HG03175 (cell line): ENCODE measurements around the gene GALNT17.
"Not testable (repeated sequence)": the region's sequence is repeated elsewhere in the genome, so short reads cannot be mapped to it uniquely, and the experiment has no call there.

Experiments
- ATAC-seq: cut with Tn5 transposase; IDR thresholded peaks from one replicate; pipeline ENCODE4 v1.9.1; 2021; ENCODE audit warnings: mild to moderate bottlenecking, moderate library complexity; ENCODE audit not compliant: unreplicated experiment

Gene GALNT17

DNA sequence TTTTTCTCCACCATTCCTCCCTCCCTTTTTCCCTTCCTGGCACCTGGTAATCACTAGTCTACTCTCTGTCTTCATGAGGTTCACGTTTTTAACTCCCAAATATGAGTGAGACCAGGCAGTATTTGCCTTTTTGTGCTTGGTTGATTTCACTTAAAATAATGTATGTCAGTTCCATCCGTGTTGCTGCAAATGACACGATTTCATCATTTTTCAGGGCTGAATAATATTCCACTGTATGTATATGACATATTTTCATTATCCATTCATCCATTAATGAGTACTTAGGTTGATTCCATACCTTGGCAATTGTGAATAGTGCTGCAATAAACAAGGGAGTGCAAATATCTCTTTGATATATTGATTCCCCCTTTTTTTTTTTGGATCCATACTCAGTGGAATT, 25.8 kb downstream of the GALNT17 start:
- no peak for ATAC-seq

DNA sequence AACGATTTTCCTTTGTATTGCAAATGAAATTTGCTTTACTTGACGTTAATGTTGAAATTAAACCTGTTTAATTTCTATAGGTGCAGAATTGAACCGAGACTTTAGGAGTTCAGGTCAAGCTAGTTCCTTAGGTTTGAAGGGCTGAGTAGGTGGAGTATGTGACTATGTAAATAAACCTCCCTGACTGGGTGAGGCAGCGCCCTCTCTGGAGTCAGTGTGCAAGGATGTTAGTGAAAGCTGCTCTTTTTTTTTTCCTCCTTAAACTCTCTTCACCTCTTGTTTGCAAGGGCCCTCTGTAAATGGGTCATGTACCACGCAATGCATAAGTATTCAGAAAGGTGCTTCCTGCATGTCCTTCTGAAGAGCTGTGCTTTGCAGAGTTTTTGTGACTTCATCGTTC, 33.8 kb downstream of the GALNT17 start:
- ATAC-seq, result no peak

- ATAC-seq, result no peak
These were observed 39.5 kb downstream of the GALNT17 start for GRCh38 chr7:71171476-71171875.

GRCh38 chr7:71173955-71174354, 42.0 kb downstream of the GALNT17 start:
- ATAC-seq, result no peak

GRCh38 chr7:71182438-71182935, 50.5 kb downstream of the GALNT17 start:
- no peak for ATAC-seq

- no peak for ATAC-seq
These were observed 52.2 kb downstream of the GALNT17 start for GRCh38 chr7:71184136-71184535.

DNA sequence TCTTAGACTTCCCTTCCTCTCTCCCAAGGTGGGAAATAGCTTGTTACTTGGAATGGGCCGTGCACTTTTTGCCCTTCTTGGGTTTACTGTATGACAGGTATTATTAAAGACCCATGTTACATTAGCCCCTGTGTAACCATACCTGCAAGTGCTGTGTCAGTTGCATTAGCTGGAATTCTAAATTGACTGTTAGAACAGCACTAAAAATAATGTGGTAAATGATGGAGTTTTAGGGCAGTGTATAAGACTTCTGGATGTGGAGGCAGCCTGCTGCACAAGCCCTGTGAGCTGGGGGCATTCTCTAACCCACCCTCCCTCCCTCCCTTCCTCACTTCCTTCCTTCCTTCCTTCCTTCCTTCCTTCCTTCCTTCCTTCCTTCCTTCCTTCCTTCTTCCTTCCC, 52.7 kb downstream of the GALNT17 start:
- no peak for ATAC-seq

DNA sequence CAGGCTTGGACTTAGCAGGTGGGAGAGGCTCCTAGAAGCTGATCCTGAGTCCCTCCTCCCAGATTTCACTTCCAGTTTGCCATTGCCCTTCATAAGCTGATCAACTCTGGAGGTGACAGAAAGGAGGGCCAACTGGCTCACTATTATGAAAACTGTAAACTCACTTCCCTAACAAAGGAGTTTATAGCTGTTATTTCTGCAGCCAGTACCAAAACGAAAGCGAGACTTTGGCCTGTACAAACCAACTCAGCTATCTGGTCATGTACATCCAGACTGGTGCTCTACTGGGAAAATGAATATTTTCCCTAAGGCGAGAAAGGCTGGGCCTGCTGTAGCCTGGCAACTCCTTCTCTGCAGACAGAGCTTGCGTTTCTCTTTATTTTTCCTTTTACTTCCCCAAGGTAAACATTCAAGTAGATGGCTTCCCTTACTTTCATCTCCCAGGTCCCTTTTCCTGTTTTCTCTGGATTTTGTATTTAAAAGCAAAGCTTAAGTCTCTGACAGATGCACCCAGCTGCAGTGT, 54.7 kb downstream of the GALNT17 start:
- ATAC-seq, result no peak

DNA sequence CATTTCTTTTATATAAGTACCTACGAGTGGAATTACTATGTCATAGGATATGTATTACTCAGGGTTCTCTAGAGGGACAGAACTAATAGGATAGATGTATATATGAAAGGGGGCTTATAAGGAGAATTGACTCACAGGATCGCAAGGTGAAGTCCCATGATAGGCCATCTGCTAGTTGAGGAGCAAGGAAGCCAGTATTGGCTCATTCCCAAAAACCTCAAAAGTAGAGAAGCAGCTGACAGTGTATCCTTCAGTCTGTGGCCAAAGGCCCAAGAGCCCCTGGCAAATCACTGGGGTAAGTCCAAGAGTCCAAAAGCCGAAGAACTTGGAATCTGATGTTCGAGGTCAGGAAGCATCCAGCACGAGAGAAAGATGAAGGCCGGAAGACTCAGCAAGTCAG, 59.8 kb downstream of the GALNT17 start:
- no peak for ATAC-seq

DNA sequence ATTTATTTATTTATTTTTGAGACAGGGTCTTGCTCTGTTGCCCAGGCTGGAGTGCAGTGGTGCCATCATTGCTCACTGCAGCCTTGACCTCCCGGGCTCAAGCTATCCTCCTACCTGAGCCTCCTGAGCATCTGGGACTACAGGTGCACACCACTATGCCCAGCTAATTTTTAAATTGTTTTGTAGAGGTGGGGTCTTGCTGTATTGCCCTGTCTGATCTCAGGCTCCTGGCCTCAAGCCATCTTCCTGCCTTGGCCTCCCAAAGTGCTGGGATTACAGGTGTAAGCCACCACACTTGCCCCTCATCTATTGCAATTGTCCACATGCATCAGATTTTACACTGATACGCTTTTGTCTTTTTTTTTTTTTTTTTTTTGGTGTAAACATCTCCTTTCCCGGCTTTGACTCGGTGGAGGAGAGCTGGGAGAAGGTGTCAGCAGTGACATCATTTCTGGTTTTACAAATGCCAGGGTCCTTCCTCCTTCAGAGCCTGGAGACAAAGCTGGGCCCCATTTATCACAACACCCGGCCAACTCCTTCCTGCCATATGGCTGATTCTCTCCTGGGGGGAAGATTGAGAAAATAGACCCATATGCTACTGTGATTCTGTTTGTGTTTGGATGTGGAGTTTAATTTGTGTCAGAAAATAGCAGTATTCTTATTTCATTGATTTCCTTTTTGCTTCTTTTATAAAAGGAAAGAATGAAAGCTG, 61.3 kb downstream of the GALNT17 start:
- ATAC-seq, result no peak

- ATAC-seq, result no peak
These were observed 66.4 kb downstream of the GALNT17 start for GRCh38 chr7:71198391-71198790.

GRCh38 chr7:71198887-71199286, 66.9 kb downstream of the GALNT17 start:
- ATAC-seq, result no peak

DNA sequence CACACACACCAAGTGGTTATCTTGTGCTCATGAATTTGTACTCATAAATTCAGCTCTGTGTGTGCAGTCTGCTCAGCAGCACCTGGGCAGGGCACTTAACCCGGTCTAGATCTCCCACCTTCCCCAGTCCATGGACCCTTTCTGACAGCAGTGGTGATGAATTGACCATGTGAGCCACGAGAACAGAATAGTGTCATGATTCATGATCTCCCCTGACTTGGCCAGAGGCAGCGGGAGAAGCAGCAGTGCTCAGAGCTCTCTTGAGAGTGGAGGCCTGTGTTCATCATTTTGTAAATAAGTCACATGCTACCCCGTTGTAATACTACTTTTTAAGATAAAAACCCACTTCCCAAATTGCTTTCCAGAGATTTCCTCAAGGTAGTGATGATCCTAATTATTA, 74.2 kb downstream of the GALNT17 start:
- no peak for ATAC-seq

DNA sequence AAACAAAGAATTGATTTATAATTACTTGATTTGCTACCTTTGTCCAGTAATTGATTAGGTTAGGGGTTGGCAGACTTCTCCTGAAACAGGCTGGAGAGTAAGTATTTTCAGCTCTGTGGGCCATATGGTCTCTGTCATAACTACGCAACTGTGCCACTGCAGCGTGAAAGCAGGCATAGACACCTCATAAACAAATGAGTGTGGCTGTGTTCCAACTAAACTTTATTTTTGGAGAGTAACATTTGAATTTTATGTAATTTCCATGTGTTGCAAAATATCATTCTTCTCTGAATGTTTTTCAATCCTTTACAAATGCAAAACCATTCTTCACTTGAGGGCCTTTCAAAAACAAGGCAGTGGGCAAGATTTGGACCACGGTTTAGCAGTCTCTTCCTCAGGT, 76.9 kb downstream of the GALNT17 start:
- no peak for ATAC-seq

DNA sequence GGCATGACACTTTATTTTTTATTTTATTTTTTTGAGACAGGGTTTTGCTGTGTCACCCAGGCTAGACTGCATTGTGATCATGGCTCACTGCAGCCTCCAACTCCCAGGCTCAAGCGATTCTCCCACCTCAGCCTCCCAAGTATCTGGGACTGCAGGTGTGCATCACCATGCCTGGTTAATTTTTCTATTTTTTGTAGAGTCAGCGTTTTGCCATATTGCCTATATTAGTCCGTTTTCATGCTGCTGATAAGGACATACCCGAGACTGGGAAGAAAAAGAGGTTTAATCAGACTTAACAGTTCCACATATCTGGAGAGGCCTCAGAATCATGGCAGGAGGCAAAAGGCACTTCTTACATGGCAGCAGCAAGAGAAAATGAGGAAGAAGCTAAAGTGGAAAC, 77.5 kb downstream of the GALNT17 start:
- not testable (repeated sequence) for ATAC-seq

DNA sequence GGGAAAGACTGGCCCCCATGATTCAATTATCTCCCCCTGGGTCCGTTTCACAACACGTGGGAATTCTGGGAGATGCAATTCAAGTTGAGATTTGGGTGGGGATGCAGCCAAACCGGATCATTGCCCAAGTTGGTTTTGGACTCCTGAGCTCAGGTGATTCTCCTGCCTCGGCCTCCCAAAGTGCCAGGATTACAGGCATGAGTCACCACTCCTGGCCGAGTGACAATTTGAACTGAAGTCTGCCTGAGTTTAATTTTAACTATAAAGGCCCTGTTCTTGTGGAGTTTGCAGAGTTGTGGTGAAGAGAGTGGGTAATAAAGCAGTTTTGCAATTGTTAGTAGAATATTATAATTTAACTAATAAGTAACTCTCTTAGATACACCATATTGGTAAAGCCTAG, 78.3 kb downstream of the GALNT17 start:
- no peak for ATAC-seq

GRCh38 chr7:71212433-71212832, 80.5 kb downstream of the GALNT17 start:
- not testable (repeated sequence) for ATAC-seq

- ATAC-seq, result no peak
These were observed 84.3 kb downstream of the GALNT17 start for GRCh38 chr7:71216211-71216610.

DNA sequence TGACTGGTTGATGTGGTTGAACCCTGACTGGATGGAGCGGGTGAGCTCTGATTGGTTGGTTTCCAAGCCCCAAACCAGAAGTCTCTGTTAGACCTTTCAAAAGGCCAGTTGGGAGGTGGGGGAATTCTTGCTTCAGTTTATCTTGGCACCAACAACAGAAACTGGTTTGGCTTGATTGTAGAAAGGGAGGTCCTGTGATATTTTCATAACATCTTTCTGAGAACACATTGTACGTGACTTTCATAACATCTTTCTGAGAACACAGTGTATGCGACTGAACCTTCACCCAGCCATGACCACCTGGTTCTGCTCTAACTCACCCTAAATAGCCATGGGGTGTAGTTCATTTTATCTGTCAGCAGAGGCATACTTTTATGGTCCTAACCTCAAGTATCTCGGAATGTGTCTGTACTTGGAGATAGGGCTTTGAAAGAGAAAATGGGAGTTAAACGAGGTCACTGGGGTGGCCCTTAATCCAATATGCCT, 88.3 kb downstream of the GALNT17 start:
- no peak for ATAC-seq

- no peak for ATAC-seq
These were observed 89.1 kb downstream of the GALNT17 start for GRCh38 chr7:71221049-71221448.

DNA sequence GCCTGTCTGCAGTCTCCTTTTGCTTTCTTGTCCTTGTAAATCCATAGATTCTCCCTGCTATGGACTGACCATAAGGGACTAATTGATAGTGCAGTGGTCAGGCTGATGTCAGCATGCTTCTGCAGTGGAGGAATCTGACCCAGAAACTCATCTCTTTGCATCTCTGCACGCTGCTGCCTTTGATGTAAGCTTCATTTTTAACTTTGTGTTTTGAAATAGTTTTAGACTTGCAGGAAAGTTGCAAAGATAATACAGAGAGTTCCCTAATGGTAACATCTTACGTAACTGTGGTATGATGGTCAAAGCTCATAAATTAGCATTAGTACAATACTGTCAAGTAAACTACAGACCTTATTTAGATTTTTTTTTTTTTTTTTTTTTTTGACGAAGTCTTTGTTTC, 89.6 kb downstream of the GALNT17 start:
- ATAC-seq, result no peak

- ATAC-seq, result no peak
These were observed 95.2 kb downstream of the GALNT17 start for GRCh38 chr7:71227126-71227525.

DNA sequence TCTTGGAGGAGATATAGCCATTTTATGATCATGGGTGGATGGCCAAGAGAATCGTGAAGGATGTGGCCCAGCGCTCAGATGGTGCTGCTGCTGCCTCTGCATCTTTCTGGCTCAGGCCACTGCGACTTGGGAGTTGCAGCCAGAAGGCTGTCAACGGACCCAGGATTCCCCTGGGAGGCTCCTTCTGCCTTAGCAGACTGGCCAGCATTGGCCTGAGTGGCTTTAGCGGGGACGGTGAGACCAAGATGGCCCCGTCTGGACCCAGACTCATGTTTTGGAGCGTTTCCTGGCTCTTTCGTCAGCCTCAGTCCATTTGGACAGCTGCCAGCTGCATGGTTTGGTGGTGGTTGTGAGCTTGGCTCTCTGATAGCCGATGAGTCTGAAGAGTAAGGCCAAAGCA, 97.2 kb downstream of the GALNT17 start:
- ATAC-seq, result no peak
